Testis (tissue), 3 donors: Measurements from ENCODE around the gene BCAS3. TPM values are rescaled to one million over a fixed set of nuclear protein-coding genes. Genes with fewer than 3 reads are reported as not detected.
"Not testable (repeated sequence)": the region's sequence is repeated elsewhere in the genome, so short reads cannot be mapped to it uniquely, and the experiment has no call there.

Experiments used
- DNase-seq: peaks from one replicate; pipeline ENCODE4 v3.0.0-alpha.2; 2019
- H3K27ac ChIP-seq, 2 donors: fragments of 200-600 bp; sonication (generic); one replicate each; pipeline ENCODE4 v1.5.1; 2019
- H3K27me3 ChIP-seq: fragments of 200-600 bp; sonication (generic); one replicate; pipeline ENCODE4 v1.5.1; 2019
- H3K36me3 ChIP-seq: fragments of 200-600 bp; sonication (generic); one replicate; pipeline ENCODE4 v1.5.1; 2017; ENCODE audit warnings: low read depth; ENCODE audit errors: missing control alignments
- H3K4me1 ChIP-seq: fragments of 200-600 bp; sonication (generic); one replicate; pipeline ENCODE4 v1.5.1; 2019
- H3K4me3 ChIP-seq, 2 donors: fragments of 200-600 bp; sonication (generic); one replicate each; pipeline ENCODE4 v1.5.1; 2017 to 2019
- H3K9me3 ChIP-seq: fragments of 200-600 bp; sonication (generic); one replicate; pipeline ENCODE4 v1.5.1; 2017
- CTCF ChIP-seq, 3 experiments: fragments of 450-650 bp in 2 of 3; fragments of 200-600 bp in 1 of 3; sonication (generic) in 1 of 3; IDR thresholded peaks; one replicate each; pipeline ENCODE4 v1.5.1; 2016 to 2019; ENCODE audit warnings: antibody characterized with exemption in 3 of 3, mild to moderate bottlenecking in 2 of 3, moderate library complexity in 1 of 3
- POLR2A ChIP-seq: fragments of 450-650 bp; IDR thresholded peaks from one replicate; pipeline ENCODE4 v1.6.1; 2017; ENCODE audit warnings: antibody characterized with exemption, mild to moderate bottlenecking, moderate library complexity
- WGBS, 2 donors: methylation state at CpG; one replicate each; pipeline ENCODE4 v1.1.5; 2018; 5-methylcytosine and 5-hydroxymethylcytosine counted together
- intact Hi-C: fragments of 100-400 bp; cut with DNase I; formaldehyde crosslinking; loops from one replicate; pipeline ENCODE4 v1.15.1; 2023; ENCODE audit warnings: low total_unique reads
- polyA plus RNA-seq: library from polyadenylated mRNA; stranded (reverse); fragments of 350-450 nt; fragmentation: Illumina TruSeq; extraction: RNeasy Lipid Tissue Mini Kit (QIAGEN cat#74804); gene quantifications from one replicate; pipeline ENCODE4 v1.2.3, GENCODE V29; 2014; ENCODE audit warnings: low read depth, low replicate concordance; ENCODE audit not compliant: insufficient read depth
- total RNA-seq, 2 donors: library from RNA; depleted of rRNA; stranded (reverse); fragments of >200 nt; gene quantifications; one replicate each; pipeline ENCODE4 v1.2.3, GENCODE V29; 2016

Gene BCAS3
- total and polyA plus RNA-seq, 3 donors from 2014 or later = 54.8 to 96.7 (median 73.0) TPM

- DNase-seq = no peak
- Histone ChIP-seq H3K4me1 (no peaks in the 10 kb centered on the region), H3K36me3 (no peaks in the 10 kb centered on the region), H3K9me3 (no peaks in the 10 kb centered on the region), H3K4me3 (no peak overlapping the region), H3K27me3 (no peaks in the 10 kb centered on the region), H3K27ac (no peak overlapping the region)
- intact Hi-C loops = no loop called here
- TF ChIP-seq POLR2A (no peak), CTCF (IDR thresholded peaks at IDR 0.05) (no peak)
- 92 to 98% methylated on average over 5 of the region's 5 CpGs for WGBS, 2 donors
These were observed 341.3 kb downstream of the BCAS3 start for GRCh38 chr17:61018938-61019337.

- no peaks in the 10 kb centered on the region for H3K9me3 ChIP-seq
- H3K4me1 ChIP-seq = no peaks in the 10 kb centered on the region
- H3K27ac ChIP-seq = no peak overlapping the region
- no peak for TF ChIP-seq CTCF (IDR thresholded peaks at IDR 0.05)
- TF ChIP-seq POLR2A = no peak
- H3K36me3 ChIP-seq = no peaks in the 10 kb centered on the region
- H3K4me3 ChIP-seq = no peak overlapping the region
- 96 to 98% methylated on average over 2 of the region's 2 CpGs for WGBS, 2 donors
- no peak for DNase-seq
- intact Hi-C loops = no loop called here
- H3K27me3 ChIP-seq = no peaks in the 10 kb centered on the region
These were observed 346.3 kb downstream of the BCAS3 start for GRCh38 chr17:61023996-61024395.

- Histone ChIP-seq H3K36me3 (no peaks in the 10 kb centered on the region), H3K27me3 (no peaks in the 10 kb centered on the region), H3K9me3 (no peaks in the 10 kb centered on the region), H3K4me3 (no peak overlapping the region), H3K27ac (no peak overlapping the region), H3K4me1 (no peaks in the 10 kb centered on the region)
- no peak for DNase-seq
- intact Hi-C loops = no loop called here
- TF ChIP-seq POLR2A (no peak), CTCF (IDR thresholded peaks at IDR 0.05) (no peak)
- 94 to 96% methylated on average over 3 of the region's 3 CpGs for WGBS, 2 donors
These were observed 349.2 kb downstream of the BCAS3 start for GRCh38 chr17:61026818-61027217.

GRCh38 chr17:61029181-61029580, 351.5 kb downstream of the BCAS3 start:
- TF ChIP-seq CTCF (IDR thresholded peaks at IDR 0.05) (no peak), POLR2A (no peak)
- H3K27ac ChIP-seq = no peak overlapping the region
- H3K9me3 ChIP-seq = no peaks in the 10 kb centered on the region
- no peak for DNase-seq
- WGBS, 2 donors = 92 to 93% methylated on average over 4 of the region's 4 CpGs
- H3K4me1 ChIP-seq = no peaks in the 10 kb centered on the region
- H3K36me3 ChIP-seq = no peaks in the 10 kb centered on the region
- intact Hi-C loops = no loop called here
- no peaks in the 10 kb centered on the region for H3K27me3 ChIP-seq
- H3K4me3 ChIP-seq = no peak overlapping the region

- Histone ChIP-seq H3K27me3 (no peaks in the 10 kb centered on the region), H3K36me3 (no peaks in the 10 kb centered on the region), H3K27ac (no peak overlapping the region), H3K4me1 (no peaks in the 10 kb centered on the region), H3K9me3 (no peaks in the 10 kb centered on the region), H3K4me3 (no peak overlapping the region)
- DNase-seq = no peak
- WGBS, 2 donors = 82 to 84% methylated on average over 4 of the region's 4 CpGs
- no peak for TF ChIP-seq POLR2A
- TF ChIP-seq CTCF (IDR thresholded peaks at IDR 0.05) = no peak
- intact Hi-C loops = no loop called here
These were observed 363.0 kb downstream of the BCAS3 start for GRCh38 chr17:61040666-61041065.

- H3K4me1 ChIP-seq, H3K27me3 ChIP-seq, intact Hi-C loops, DNase-seq, H3K9me3 ChIP-seq, H3K4me3 ChIP-seq, H3K36me3 ChIP-seq, H3K27ac ChIP-seq: not testable (repeated sequence)
- 93 to 95% methylated on average over 5 of the region's 5 CpGs for WGBS, 2 donors
These were observed 364.7 kb downstream of the BCAS3 start for GRCh38 chr17:61042348-61042747.
